Left ventricle myocardium inferior (tissue), 1 donor: ENCODE results near the gene PNMT. TPM values are rescaled to one million over a fixed set of nuclear protein-coding genes. Genes with fewer than 3 reads are reported as not detected.

ENCODE experiments used
- DNase-seq: peaks from one replicate; pipeline ENCODE4 v3.0.0-alpha.2; 2020
- H3K27ac ChIP-seq: fragments of 200-600 bp; replicated peaks from 2 replicates; pipeline ENCODE4 v1.8.0; 2021
- H3K27me3 ChIP-seq: fragments of 200-600 bp; 2 replicates; pipeline ENCODE4 v1.8.0; 2021; ENCODE audit warnings: low read depth
- H3K36me3 ChIP-seq: fragments of 200-600 bp; 2 replicates; pipeline ENCODE4 v1.8.0; 2021
- H3K4me1 ChIP-seq: fragments of 200-600 bp; 2 replicates; pipeline ENCODE4 v1.8.0; 2021
- H3K4me3 ChIP-seq: fragments of 200-600 bp; 2 replicates; pipeline ENCODE4 v1.8.0; 2021; ENCODE audit warnings: mild to moderate bottlenecking, moderate library complexity
- H3K9me3 ChIP-seq: fragments of 200-600 bp; replicated peaks from 2 replicates; pipeline ENCODE4 v1.8.0; 2021
- CTCF ChIP-seq: fragments of 200-600 bp; IDR thresholded peaks from 2 replicates; pipeline ENCODE4 v1.8.0; 2021; ENCODE audit warnings: antibody characterized with exemption, mild to moderate bottlenecking, borderline replicate concordance
- intact Hi-C: fragments of 100-400 bp; cut with micrococcal nuclease; formaldehyde crosslinking; loops from one replicate; pipeline ENCODE4 v1.11.0; 2022
- total RNA-seq: library from RNA; stranded (reverse); fragmentation: NEBNext Ultra II Directional; extraction: Animal tissue kit (Norgen Biotek cat#: 25700); gene quantifications from one replicate; pipeline ENCODE4 v1.2.1, GENCODE V29; 2021
- donor health status: DM: no; HTN: yes; CAD: no; lungs with severe emphysema.

PNMT gene
- total RNA-seq, 1 donor from 2014 or later: 7.6 TPM

DNA sequence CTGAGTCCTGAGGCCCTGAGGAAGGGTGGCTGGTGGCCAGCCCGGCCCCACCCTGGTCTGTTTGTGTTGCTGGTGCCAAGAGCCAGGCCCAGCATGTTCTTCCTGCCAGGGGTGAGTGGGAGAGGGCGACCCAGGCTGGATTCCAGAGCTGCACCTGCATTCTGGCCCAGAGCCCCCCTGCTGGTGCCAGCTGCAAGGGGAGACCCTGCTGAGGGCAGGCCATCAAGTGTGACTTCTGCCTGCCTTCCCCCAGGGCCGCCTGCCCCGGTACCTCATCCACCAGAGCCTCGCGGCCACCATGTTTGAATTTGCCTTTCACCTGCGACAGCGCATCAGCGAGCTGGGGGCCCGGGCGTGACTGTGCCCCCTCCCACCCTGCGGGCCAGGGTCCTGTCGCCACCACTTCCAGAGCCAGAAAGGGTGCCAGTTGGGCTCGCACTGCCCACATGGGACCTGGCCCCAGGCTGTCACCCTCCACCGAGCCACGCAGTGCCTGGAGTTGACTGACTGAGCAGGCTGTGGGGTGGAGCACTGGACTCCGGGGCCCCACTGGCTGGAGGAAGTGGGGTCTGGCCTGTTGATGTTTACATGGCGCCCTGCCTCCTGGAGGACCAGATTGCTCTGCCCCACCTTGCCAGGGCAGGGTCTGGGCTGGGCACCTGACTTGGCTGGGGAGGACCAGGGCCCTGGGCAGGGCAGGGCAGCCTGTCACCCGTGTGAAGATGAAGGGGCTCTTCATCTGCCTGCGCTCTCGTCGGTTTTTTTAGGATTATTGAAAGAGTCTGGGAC lies 5.5 kb upstream of the PNMT start:
- intact Hi-C loops: no loop called here

DNA sequence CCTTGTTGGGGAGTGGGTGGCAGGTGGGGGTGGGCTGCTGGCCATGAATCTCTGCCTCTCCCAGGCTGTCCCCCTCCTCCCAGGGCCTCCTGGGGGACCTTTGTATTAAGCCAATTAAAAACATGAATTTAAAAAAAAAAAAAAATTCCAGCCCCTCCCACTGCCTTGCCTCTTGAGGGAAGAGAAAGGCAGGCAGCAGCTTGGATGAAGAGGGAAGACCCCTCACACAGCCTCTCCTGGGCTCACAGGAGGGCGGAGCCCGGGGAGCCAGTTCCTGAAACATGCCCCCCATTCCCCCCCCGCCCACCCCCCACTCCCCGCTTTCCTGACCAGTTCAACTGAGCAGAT lies 4.9 kb upstream of the PNMT start:
- Histone ChIP-seq H3K27me3 (peaks cover 26% of the 10 kb centered on the region), H3K4me3 (peak overlapping the region; percentile 76), H3K27ac (peak overlapping the region; percentile 97), H3K36me3 (peaks cover 6% of the 10 kb centered on the region), H3K9me3 (no peaks in the 10 kb centered on the region), H3K4me1 (peaks cover 97% of the 10 kb centered on the region)
- intact Hi-C loops: no loop called here
- no peak for DNase-seq
- no peak for TF ChIP-seq CTCF

More for the DNA sequence above, 5.5 kb upstream of the PNMT start:
- H3K27ac ChIP-seq: peak overlapping the region; percentile 97
- H3K36me3 ChIP-seq: peaks cover 6% of the 10 kb centered on the region
- no peaks in the 10 kb centered on the region for H3K9me3 ChIP-seq
- H3K4me1 ChIP-seq: peaks cover 97% of the 10 kb centered on the region
- H3K27me3 ChIP-seq: peaks cover 20% of the 10 kb centered on the region
- H3K4me3 ChIP-seq: peak overlapping the region; percentile 76
- no peak for DNase-seq
- TF ChIP-seq CTCF: no peak

DNA sequence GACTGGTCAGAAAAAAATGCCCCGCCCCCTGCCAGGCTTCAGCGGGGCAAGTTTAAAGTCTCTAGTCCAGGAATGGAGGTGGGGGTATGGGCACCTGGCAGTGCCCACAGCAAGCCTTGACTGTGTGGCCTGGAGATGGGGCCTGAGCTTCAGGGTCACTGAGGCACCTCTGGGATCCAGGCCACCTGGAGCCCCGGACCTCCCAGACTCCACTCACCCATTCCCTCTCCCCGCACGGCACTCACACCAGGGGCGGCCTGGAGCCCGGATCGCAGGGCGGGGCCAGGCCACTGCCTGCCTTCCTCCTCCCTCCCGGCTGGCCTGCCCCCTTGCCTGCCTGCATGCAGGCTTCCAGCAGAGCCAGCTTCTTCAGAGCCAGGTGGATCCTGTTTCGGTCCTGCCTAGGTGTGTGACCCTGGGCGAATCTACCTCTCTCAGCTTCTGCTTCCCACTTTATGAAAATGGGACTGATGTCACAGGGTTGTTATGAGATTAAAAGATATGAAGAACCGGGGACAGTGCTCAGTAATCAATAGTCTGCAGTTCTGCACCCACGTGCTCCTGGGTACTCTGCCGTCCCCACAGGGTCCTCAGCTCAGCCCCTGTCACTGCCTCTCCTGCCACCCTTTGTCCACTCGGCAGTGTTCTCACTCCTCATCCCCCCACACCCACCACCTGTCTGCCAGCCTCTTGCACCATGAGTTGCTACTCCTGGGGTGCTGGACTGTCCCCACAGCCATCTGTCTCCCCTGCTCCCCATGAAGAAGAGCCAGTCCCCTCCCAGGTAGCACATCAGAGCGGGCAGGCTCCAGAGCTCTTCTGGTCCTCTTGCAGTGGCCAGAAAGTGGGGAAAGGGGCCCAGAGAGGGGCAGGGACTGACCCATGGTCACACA lies 4.3 kb upstream of the PNMT start:
- H3K27ac ChIP-seq: peak overlapping the region; percentile 97
- DNase-seq: peak; percentile 52
- peaks cover 31% of the 10 kb centered on the region for H3K27me3 ChIP-seq
- intact Hi-C loops: no loop called here
- peaks cover 97% of the 10 kb centered on the region for H3K4me1 ChIP-seq
- no peaks in the 10 kb centered on the region for H3K9me3 ChIP-seq
- peaks cover 3% of the 10 kb centered on the region for H3K36me3 ChIP-seq
- TF ChIP-seq CTCF: no peak
- peak overlapping the region; percentile 76 for H3K4me3 ChIP-seq

- H3K4me3 ChIP-seq: peak within 1 kb of the TSS; percentile 76
- peak; percentile 69 for DNase-seq
These were observed 3.4 kb upstream of the PNMT start, which contains the start of gene TCAP for GRCh38 chr17:39664581-39665561. Gene TCAP (plus strand): TSS chr17:39665349. CDS start chr17:39665360, 11 bp downstream.

More at GRCh38 chr17:39664581-39665561, 3.4 kb upstream of the PNMT start, which contains the start of gene TCAP:
- Histone ChIP-seq H3K4me1 (peaks cover 97% of the 10 kb centered on the region), H3K27ac (peak within 1 kb of the TSS; percentile 97), H3K9me3 (no peaks in the 10 kb centered on the region), H3K36me3 (peaks cover 3% of the 10 kb centered on the region), H3K27me3 (peaks cover 35% of the 10 kb centered on the region)
- intact Hi-C loops: no loop called here
- TF ChIP-seq CTCF: peak; percentile 8
